Thyroid gland (tissue), 4 donors: Measurements from ENCODE around the gene MNAT1.

ENCODE experiments used
- CTCF ChIP-seq, 6 experiments: fragments of 200-600 bp in 3 of 6; fragments of 450-650 bp in 3 of 6; sonication (generic) in 3 of 6; IDR thresholded peaks; one replicate each; pipeline ENCODE4 v1.5.1; 2016 to 2019; ENCODE audit warnings: antibody characterized with exemption in 6 of 6, mild to moderate bottlenecking in 2 of 6, inconsistent platforms in 1 of 6, moderate library complexity in 1 of 6
- POLR2A ChIP-seq, 2 donors: fragments of 450-650 bp; IDR thresholded peaks; one replicate each; pipeline ENCODE4 v1.6.1; 2017; ENCODE audit warnings: antibody characterized with exemption in 2 of 2, mild to moderate bottlenecking in 2 of 2, moderate library complexity in 1 of 2

- TF ChIP-seq CTCF (IDR thresholded peaks at IDR 0.05) (no peak), POLR2A (IDR thresholded peaks at IDR 0.05) (no peak)
Measured at GRCh38 chr14:60845523-60845922, 111.0 kb downstream of the MNAT1 start.
